ENCODE measurements around the gene NUTM2F.

DNA sequence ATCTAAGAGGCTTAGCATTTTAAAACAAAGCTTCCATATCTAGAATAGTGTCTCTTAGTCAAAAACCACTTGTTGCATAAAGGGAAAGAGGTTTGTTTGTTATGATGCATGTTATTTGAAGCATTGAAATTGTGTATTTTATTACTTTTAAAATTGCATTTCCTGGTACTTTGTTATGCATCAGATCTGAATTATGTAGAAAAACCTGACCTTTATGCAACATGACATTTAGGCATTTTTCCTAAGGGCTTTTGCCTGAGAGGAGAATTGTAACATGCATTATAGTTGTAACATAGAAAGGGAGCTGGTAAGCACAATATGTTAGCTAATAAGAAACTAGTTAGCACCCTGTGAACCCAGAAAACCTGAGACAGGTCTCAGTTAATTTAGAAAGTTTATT lies 47.3 kb downstream of the NUTM2F start:
- TF ChIP-seq ARNT (IDR thresholded peaks at IDR 0.05) (no peak), ZNF384 (IDR thresholded peaks at IDR 0.05) (no peak), SP1 (IDR thresholded peaks at IDR 0.05) (no peak), BHLHE40 (IDR thresholded peaks at IDR 0.05; ENCODE audit: borderline replicate concordance) (no peak), L3MBTL2 (conservative IDR thresholded peaks at IDR 0.05) (no peak), SUZ12 (IDR thresholded peaks at IDR 0.05) (no peak), ELF4 (IDR thresholded peaks at IDR 0.05) (no peak)
- TF ChIP-seq, protein P1, sequence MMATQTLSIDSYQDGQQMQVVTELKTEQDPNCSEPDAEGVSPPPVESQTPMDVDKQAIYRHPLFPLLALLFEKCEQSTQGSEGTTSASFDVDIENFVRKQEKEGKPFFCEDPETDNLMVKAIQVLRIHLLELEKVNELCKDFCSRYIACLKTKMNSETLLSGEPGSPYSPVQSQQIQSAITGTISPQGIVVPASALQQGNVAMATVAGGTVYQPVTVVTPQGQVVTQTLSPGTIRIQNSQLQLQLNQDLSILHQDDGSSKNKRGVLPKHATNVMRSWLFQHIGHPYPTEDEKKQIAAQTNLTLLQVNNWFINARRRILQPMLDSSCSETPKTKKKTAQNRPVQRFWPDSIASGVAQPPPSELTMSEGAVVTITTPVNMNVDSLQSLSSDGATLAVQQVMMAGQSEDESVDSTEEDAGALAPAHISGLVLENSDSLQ (IDR thresholded peaks at IDR 0.05) = no peak

Data from HEK293T (cell line).